ENCODE measurements around the gene POU3F3. TPM values are rescaled to one million over a fixed set of nuclear protein-coding genes. Genes with fewer than 3 reads are reported as not detected.

The POU3F3 gene
- total and polyA plus RNA-seq, 12 donors: 0.03 to 0.18 (median 0.11) TPM; not detected in 4

- H3K36me3 ChIP-seq (replicated peaks in 1 of 2): no peaks in the 10 kb centered on the region
- no peaks in the 10 kb centered on the region for H3K9me3 ChIP-seq (replicated peaks in 1 of 3)
- peaks cover 5% of the 10 kb centered on the region for H3K27me3 ChIP-seq
- 70 to 79% (median 74%) methylated on average over 5 of the region's 5 CpGs for WGBS, 4 donors
- H3K27ac ChIP-seq: no peak overlapping the region
- TF ChIP-seq POLR2A (IDR thresholded peaks at IDR 0.05) (no peak), CTCF (IDR thresholded peaks at IDR 0.05) (no peak)
- no peak for DNase-seq
- intact Hi-C loops (cut with DNase I): no loop called here
- no peaks in the 10 kb centered on the region for H3K4me1 ChIP-seq (replicated peaks in 1 of 2)
- no peak overlapping the region for H3K4me3 ChIP-seq
These were observed 31.3 kb downstream of the POU3F3 start for GRCh38 chr2:104885119-104885782.

- Histone ChIP-seq H3K36me3 (replicated peaks in 1 of 2) (no peaks in the 10 kb centered on the region), H3K27me3 (peaks cover 5% of the 10 kb centered on the region), H3K9me3 (replicated peaks in 1 of 3) (no peaks in the 10 kb centered on the region), H3K4me3 (no peak overlapping the region), H3K4me1 (replicated peaks in 1 of 2) (no peaks in the 10 kb centered on the region), H3K27ac (no peak overlapping the region)
- TF ChIP-seq CTCF (IDR thresholded peaks at IDR 0.05) (no peak), POLR2A (IDR thresholded peaks at IDR 0.05) (no peak)
- WGBS, 4 donors: 80 to 87% (median 83%) methylated on average over 6 of the region's 6 CpGs
- intact Hi-C loops (cut with DNase I): no loop called here
- DNase-seq: no peak
These were observed 33.8 kb downstream of the POU3F3 start for GRCh38 chr2:104887676-104888075.

GRCh38 chr2:104888489-104889258, 34.8 kb downstream of the POU3F3 start:
- no peak for TF ChIP-seq POLR2A (IDR thresholded peaks at IDR 0.05)
- no peak for TF ChIP-seq CTCF (IDR thresholded peaks at IDR 0.05)
- H3K9me3 ChIP-seq (replicated peaks in 1 of 3): no peaks in the 10 kb centered on the region
- intact Hi-C loops (cut with DNase I): no loop called here
- H3K36me3 ChIP-seq (replicated peaks in 1 of 2): no peaks in the 10 kb centered on the region
- no peaks in the 10 kb centered on the region for H3K4me1 ChIP-seq (replicated peaks in 1 of 2)
- no peak for DNase-seq
- peaks cover 5% of the 10 kb centered on the region for H3K27me3 ChIP-seq
- 65 to 77% (median 75%) methylated on average over 7 of the region's 7 CpGs for WGBS, 4 donors
- H3K27ac ChIP-seq: no peak overlapping the region
- no peak overlapping the region for H3K4me3 ChIP-seq

- Histone ChIP-seq H3K27ac (no peak overlapping the region), H3K9me3 (replicated peaks in 1 of 3) (no peaks in the 10 kb centered on the region), H3K36me3 (replicated peaks in 1 of 2) (no peaks in the 10 kb centered on the region), H3K4me3 (no peak overlapping the region), H3K4me1 (replicated peaks in 1 of 2) (no peaks in the 10 kb centered on the region), H3K27me3 (peaks cover 9% of the 10 kb centered on the region)
- DNase-seq: no peak
- intact Hi-C loops (cut with DNase I): no loop called here
- WGBS, 4 donors: 36 to 49% (median 42%) methylated on average over 8 of the region's 8 CpGs
- TF ChIP-seq CTCF (IDR thresholded peaks at IDR 0.05): no peak
- TF ChIP-seq POLR2A (IDR thresholded peaks at IDR 0.05): no peak
These were observed 35.5 kb downstream of the POU3F3 start for GRCh38 chr2:104889291-104889959.

Data from adrenal gland (tissue), 12 donors.